Measurements from ENCODE around the gene GDF3. TPM values are rescaled to one million over a fixed set of nuclear protein-coding genes. Genes with fewer than 3 reads are reported as not detected.

Gene GDF3
- total RNA-seq, 1 donor from 2014 or later, result not detected

GRCh38 chr12:7709969-7710675, 14.5 kb upstream of the GDF3 start:
- Histone ChIP-seq H4K20me1 (ENCODE audit: low read depth) (no peaks in the 10 kb centered on the region), H3K36me3 (no peaks in the 10 kb centered on the region), H2AFZ (replicated peaks) (no peak overlapping the region), H3K4me2 (peak overlapping the region; percentile 13), H3K9ac (no peak overlapping the region), H3K27me3 (no peaks in the 10 kb centered on the region), H3K9me3 (ENCODE audit: low read depth) (no peaks in the 10 kb centered on the region), H3K27ac (no peak overlapping the region), H3K79me2 (ENCODE audit: low read depth) (no peaks in the 10 kb centered on the region), H3K4me1 (peaks cover 16% of the 10 kb centered on the region), H3K4me3 (no peak overlapping the region), H3F3A (ENCODE audit: low read depth) (peaks cover 20% of the 10 kb centered on the region)
- DNase-seq (ENCODE audit: low spot score), result peak; percentile 67
- peaks cover 6% of the 10 kb centered on the region for H3K27me3 Mint-ChIP-seq (ENCODE audit: insufficient read depth, low read depth)
- H3K27ac Mint-ChIP-seq, result no peak overlapping the region
- H3K4me1 Mint-ChIP-seq, result peaks cover 8% of the 10 kb centered on the region
- H3K9me3 Mint-ChIP-seq, result peaks cover 6% of the 10 kb centered on the region
- TF ChIP-seq EZH2 (IDR thresholded peaks at IDR 0.05), result no peak
- peak; percentile 46 for TF ChIP-seq EZH2phosphoT487 (IDR thresholded peaks at IDR 0.05)
- H3K36me3 Mint-ChIP-seq, result no peaks in the 10 kb centered on the region
- no peak overlapping the region for H3K4me3 Mint-ChIP-seq

- Histone ChIP-seq H3K27ac (no peak overlapping the region), H3K4me2 (no peak overlapping the region), H4K20me1 (ENCODE audit: low read depth) (no peaks in the 10 kb centered on the region), H3F3A (ENCODE audit: low read depth) (peaks cover 15% of the 10 kb centered on the region), H3K4me3 (no peak overlapping the region), H2AFZ (replicated peaks) (no peak overlapping the region), H3K4me1 (peaks cover 11% of the 10 kb centered on the region), H3K36me3 (no peaks in the 10 kb centered on the region), H3K9ac (no peak overlapping the region), H3K9me3 (ENCODE audit: low read depth) (no peaks in the 10 kb centered on the region), H3K79me2 (ENCODE audit: low read depth) (no peaks in the 10 kb centered on the region), H3K27me3 (no peaks in the 10 kb centered on the region)
- no peak for DNase-seq (ENCODE audit: low spot score)
- H3K27me3 Mint-ChIP-seq (ENCODE audit: insufficient read depth, low read depth), result peaks cover 6% of the 10 kb centered on the region
- no peak for TF ChIP-seq EZH2 (IDR thresholded peaks at IDR 0.05)
- TF ChIP-seq EZH2phosphoT487 (IDR thresholded peaks at IDR 0.05), result no peak
- TF ChIP-seq, protein P1, sequence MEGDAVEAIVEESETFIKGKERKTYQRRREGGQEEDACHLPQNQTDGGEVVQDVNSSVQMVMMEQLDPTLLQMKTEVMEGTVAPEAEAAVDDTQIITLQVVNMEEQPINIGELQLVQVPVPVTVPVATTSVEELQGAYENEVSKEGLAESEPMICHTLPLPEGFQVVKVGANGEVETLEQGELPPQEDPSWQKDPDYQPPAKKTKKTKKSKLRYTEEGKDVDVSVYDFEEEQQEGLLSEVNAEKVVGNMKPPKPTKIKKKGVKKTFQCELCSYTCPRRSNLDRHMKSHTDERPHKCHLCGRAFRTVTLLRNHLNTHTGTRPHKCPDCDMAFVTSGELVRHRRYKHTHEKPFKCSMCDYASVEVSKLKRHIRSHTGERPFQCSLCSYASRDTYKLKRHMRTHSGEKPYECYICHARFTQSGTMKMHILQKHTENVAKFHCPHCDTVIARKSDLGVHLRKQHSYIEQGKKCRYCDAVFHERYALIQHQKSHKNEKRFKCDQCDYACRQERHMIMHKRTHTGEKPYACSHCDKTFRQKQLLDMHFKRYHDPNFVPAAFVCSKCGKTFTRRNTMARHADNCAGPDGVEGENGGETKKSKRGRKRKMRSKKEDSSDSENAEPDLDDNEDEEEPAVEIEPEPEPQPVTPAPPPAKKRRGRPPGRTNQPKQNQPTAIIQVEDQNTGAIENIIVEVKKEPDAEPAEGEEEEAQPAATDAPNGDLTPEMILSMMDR (IDR thresholded peaks at IDR 0.05), result no peak
- H3K4me1 Mint-ChIP-seq, result peaks cover 8% of the 10 kb centered on the region
- no peak overlapping the region for H3K27ac Mint-ChIP-seq
- no peaks in the 10 kb centered on the region for H3K9me3 Mint-ChIP-seq
- no peak overlapping the region for H3K4me3 Mint-ChIP-seq
- no peaks in the 10 kb centered on the region for H3K36me3 Mint-ChIP-seq
Measured at GRCh38 chr12:7705846-7706245, 10.3 kb upstream of the GDF3 start.

DNA sequence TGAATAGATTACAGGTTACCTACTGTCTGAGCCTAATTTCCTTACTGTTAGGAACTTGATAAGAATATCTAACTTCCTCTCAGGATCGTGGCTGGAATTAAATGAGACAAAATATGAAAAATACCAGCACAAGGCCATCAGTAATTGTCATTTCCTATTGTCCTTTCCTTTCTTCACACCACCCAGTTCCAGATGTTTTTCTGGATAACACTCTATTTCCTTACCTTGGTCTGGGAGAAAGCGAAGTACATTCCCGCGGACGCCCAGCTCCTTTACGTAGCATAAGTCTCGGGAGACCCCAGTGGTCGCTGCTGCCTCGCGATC, 376 bp downstream of the GDF3 start:
- Mint-ChIP-seq H3K9me3 (no peaks in the 10 kb centered on the region), H3K27me3 (ENCODE audit: insufficient read depth, low read depth) (peaks cover 3% of the 10 kb centered on the region), H3K36me3 (no peaks in the 10 kb centered on the region), H3K27ac (no peak overlapping the region), H3K4me1 (no peaks in the 10 kb centered on the region), H3K4me3 (no peak overlapping the region)
- Histone ChIP-seq H4K20me1 (ENCODE audit: low read depth) (no peaks in the 10 kb centered on the region), H3K79me2 (ENCODE audit: low read depth) (no peaks in the 10 kb centered on the region), H3K4me3 (no peak overlapping the region), H3K4me1 (no peaks in the 10 kb centered on the region), H3K4me2 (no peak overlapping the region), H3K27me3 (no peaks in the 10 kb centered on the region), H3K9ac (no peak overlapping the region), H3K27ac (no peak overlapping the region), H3K9me3 (ENCODE audit: low read depth) (no peaks in the 10 kb centered on the region), H2AFZ (replicated peaks) (peak overlapping the region; percentile 79), H3K36me3 (no peaks in the 10 kb centered on the region), H3F3A (ENCODE audit: low read depth) (no peaks in the 10 kb centered on the region)
- TF ChIP-seq, protein P1 (IDR thresholded peaks at IDR 0.05), result no peak
- TF ChIP-seq EZH2phosphoT487 (IDR thresholded peaks at IDR 0.05) (no peak), EZH2 (IDR thresholded peaks at IDR 0.05) (no peak)
- no peak for DNase-seq (ENCODE audit: low spot score)

- Mint-ChIP-seq H3K36me3 (no peaks in the 10 kb centered on the region), H3K9me3 (no peaks in the 10 kb centered on the region), H3K27me3 (ENCODE audit: insufficient read depth, low read depth) (peaks cover 3% of the 10 kb centered on the region), H3K4me1 (no peaks in the 10 kb centered on the region), H3K27ac (no peak overlapping the region), H3K4me3 (no peak overlapping the region)
- Histone ChIP-seq H4K20me1 (ENCODE audit: low read depth) (no peaks in the 10 kb centered on the region), H3K27me3 (no peaks in the 10 kb centered on the region), H3K27ac (no peak overlapping the region), H3K4me3 (no peak overlapping the region), H3K4me2 (no peak overlapping the region), H3K9me3 (ENCODE audit: low read depth) (no peaks in the 10 kb centered on the region), H2AFZ (replicated peaks) (no peak overlapping the region), H3F3A (ENCODE audit: low read depth) (no peaks in the 10 kb centered on the region), H3K36me3 (no peaks in the 10 kb centered on the region), H3K4me1 (no peaks in the 10 kb centered on the region), H3K9ac (no peak overlapping the region), H3K79me2 (ENCODE audit: low read depth) (no peaks in the 10 kb centered on the region)
- DNase-seq (ENCODE audit: low spot score), result no peak
- TF ChIP-seq EZH2 (IDR thresholded peaks at IDR 0.05) (no peak), EZH2phosphoT487 (IDR thresholded peaks at IDR 0.05) (no peak)
- TF ChIP-seq, protein P1 (IDR thresholded peaks at IDR 0.05), result no peak
Measured at GRCh38 chr12:7694556-7695236, 879 bp downstream of the GDF3 start.
